HCT116 (cell line): Measurements from ENCODE around the gene BLOC1S6.

ENCODE experiments used
- CBX3 ChIP-seq: IDR thresholded peaks from 2 replicates; pipeline ENCODE4 v1.6.1; 2012; ENCODE audit warnings: low read depth
- CEBPB ChIP-seq: IDR thresholded peaks from 2 replicates; pipeline ENCODE4 v1.6.1; 2012; ENCODE audit warnings: low read depth
- EZH2 ChIP-seq: fragments of 200-600 bp; sonication (generic); IDR thresholded peaks from 2 replicates; pipeline ENCODE4 v1.6.1; 2017; ENCODE audit warnings: antibody characterized with exemption, mixed run types
- EZH2phosphoT487 ChIP-seq: fragments of 200-600 bp; IDR thresholded peaks from 2 replicates; pipeline ENCODE4 v1.6.1; 2018; ENCODE audit warnings: antibody characterized with exemption, borderline replicate concordance
- JUND ChIP-seq: IDR thresholded peaks from 2 replicates; pipeline ENCODE4 v1.6.1; 2012
- POLR2A ChIP-seq: IDR thresholded peaks from 2 replicates; pipeline ENCODE4 v1.7.0; 2011; ENCODE audit warnings: borderline replicate concordance; ENCODE audit not compliant: insufficient read depth, insufficient read length; ENCODE audit errors: extremely low read depth
- POLR2AphosphoS5 ChIP-seq: IDR thresholded peaks from 2 replicates; pipeline ENCODE4 v1.6.1; 2011; ENCODE audit warnings: mild to moderate bottlenecking, low read depth, low read length, moderate library complexity
- RAD21 ChIP-seq: IDR thresholded peaks from 2 replicates; pipeline ENCODE4 v1.6.1; 2012; ENCODE audit warnings: low read depth, mild to moderate bottlenecking
- SP1 ChIP-seq: IDR thresholded peaks from 2 replicates; pipeline ENCODE4 v1.6.1; 2012; ENCODE audit warnings: low read depth
- TCF7L2 ChIP-seq: IDR thresholded peaks from 2 replicates; pipeline ENCODE4 v1.7.0; 2011; ENCODE audit warnings: borderline replicate concordance, inconsistent platforms; ENCODE audit not compliant: insufficient read depth, insufficient read length; ENCODE audit errors: extremely low read depth
- ZNF274 ChIP-seq: fragments of 200-500 bp; sonication (Bioruptor generic); IDR thresholded peaks from 2 replicates; pipeline ENCODE4 v1.6.1; 2014; ENCODE audit warnings: mild to moderate bottlenecking, low read depth, low read length, inconsistent platforms
- TF ChIP-seq, protein P1 (sequence below), 3 experiments: fragments of 200-600 bp in 1 of 3; sonication (generic) in 1 of 3; IDR thresholded peaks in 2 of 3; conservative IDR thresholded peaks in 1 of 3; 2 replicates each; pipeline ENCODE4 v1.5.1; 2012 to 2017; ENCODE audit warnings: low read depth in 2 of 3, low read length in 2 of 3, antibody characterized with exemption in 1 of 3, borderline replicate concordance in 1 of 3, control low read depth in 1 of 3, mild to moderate bottlenecking in 1 of 3, mixed read lengths in 1 of 3, mixed run types in 1 of 3, moderate library complexity in 1 of 3; ENCODE audit not compliant: insufficient read depth in 1 of 3
- TF ChIP-seq, protein P2 (sequence below): IDR thresholded peaks from 2 replicates; pipeline ENCODE4 v1.6.1; 2012
- TF ChIP-seq, protein P3 (sequence below): IDR thresholded peaks from 2 replicates; pipeline ENCODE4 v1.6.1; 2012; ENCODE audit warnings: low read depth

DNA sequence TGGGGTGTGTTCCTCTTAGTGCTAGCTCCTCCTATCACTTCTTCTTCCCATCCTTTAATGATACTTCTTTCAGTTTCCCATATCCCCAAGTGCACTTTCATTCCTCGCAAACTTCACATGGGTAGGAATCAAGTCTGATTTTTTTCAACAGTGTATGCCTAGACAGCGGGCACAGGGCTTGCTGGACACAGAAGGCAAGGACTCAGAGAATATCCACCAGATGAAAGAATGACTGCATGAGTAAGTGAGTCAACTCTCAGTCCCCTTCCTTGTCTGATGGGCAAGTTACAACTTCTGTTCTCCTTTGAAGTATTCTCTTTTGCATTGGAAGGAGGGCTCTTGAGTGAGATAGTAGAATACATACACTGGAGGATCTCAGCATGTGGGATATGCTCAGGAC is 44.6 kb downstream of the BLOC1S6 start:
- TF ChIP-seq, protein P1, sequence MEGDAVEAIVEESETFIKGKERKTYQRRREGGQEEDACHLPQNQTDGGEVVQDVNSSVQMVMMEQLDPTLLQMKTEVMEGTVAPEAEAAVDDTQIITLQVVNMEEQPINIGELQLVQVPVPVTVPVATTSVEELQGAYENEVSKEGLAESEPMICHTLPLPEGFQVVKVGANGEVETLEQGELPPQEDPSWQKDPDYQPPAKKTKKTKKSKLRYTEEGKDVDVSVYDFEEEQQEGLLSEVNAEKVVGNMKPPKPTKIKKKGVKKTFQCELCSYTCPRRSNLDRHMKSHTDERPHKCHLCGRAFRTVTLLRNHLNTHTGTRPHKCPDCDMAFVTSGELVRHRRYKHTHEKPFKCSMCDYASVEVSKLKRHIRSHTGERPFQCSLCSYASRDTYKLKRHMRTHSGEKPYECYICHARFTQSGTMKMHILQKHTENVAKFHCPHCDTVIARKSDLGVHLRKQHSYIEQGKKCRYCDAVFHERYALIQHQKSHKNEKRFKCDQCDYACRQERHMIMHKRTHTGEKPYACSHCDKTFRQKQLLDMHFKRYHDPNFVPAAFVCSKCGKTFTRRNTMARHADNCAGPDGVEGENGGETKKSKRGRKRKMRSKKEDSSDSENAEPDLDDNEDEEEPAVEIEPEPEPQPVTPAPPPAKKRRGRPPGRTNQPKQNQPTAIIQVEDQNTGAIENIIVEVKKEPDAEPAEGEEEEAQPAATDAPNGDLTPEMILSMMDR (IDR thresholded peaks at IDR 0.05 in 2 of 3, conservative IDR thresholded peaks at IDR 0.05 in 1 of 3; ENCODE audit: borderline replicate concordance in 1 of 3, insufficient read depth in 1 of 3, low read depth in 2 of 3, low read length in 2 of 3) = no peak
- TF ChIP-seq POLR2AphosphoS5 (no peak), EZH2 (no peak), SP1 (no peak), EZH2phosphoT487 (no peak), POLR2A (no peak), ZNF274 (no peak), TCF7L2 (no peak), RAD21 (no peak), CEBPB (no peak), JUND (no peak), CBX3 (no peak)
- TF ChIP-seq, protein P2, sequence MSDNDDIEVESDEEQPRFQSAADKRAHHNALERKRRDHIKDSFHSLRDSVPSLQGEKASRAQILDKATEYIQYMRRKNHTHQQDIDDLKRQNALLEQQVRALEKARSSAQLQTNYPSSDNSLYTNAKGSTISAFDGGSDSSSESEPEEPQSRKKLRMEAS = no peak
- TF ChIP-seq, protein P3, sequence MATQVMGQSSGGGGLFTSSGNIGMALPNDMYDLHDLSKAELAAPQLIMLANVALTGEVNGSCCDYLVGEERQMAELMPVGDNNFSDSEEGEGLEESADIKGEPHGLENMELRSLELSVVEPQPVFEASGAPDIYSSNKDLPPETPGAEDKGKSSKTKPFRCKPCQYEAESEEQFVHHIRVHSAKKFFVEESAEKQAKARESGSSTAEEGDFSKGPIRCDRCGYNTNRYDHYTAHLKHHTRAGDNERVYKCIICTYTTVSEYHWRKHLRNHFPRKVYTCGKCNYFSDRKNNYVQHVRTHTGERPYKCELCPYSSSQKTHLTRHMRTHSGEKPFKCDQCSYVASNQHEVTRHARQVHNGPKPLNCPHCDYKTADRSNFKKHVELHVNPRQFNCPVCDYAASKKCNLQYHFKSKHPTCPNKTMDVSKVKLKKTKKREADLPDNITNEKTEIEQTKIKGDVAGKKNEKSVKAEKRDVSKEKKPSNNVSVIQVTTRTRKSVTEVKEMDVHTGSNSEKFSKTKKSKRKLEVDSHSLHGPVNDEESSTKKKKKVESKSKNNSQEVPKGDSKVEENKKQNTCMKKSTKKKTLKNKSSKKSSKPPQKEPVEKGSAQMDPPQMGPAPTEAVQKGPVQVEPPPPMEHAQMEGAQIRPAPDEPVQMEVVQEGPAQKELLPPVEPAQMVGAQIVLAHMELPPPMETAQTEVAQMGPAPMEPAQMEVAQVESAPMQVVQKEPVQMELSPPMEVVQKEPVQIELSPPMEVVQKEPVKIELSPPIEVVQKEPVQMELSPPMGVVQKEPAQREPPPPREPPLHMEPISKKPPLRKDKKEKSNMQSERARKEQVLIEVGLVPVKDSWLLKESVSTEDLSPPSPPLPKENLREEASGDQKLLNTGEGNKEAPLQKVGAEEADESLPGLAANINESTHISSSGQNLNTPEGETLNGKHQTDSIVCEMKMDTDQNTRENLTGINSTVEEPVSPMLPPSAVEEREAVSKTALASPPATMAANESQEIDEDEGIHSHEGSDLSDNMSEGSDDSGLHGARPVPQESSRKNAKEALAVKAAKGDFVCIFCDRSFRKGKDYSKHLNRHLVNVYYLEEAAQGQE = no peak
